GM20000 (cell line): ENCODE measurements around the gene HS3ST6.

Source experiments
- DNase-seq: peaks from one replicate; pipeline ENCODE4 v3.0.0; 2012; ENCODE audit warnings: low spot score
- CTCF ChIP-seq: IDR thresholded peaks from 2 replicates; pipeline ENCODE4 v1.5.1; 2012; ENCODE audit warnings: mild to moderate bottlenecking, control low read depth; ENCODE audit errors: extremely low read depth, missing control alignments

HS3ST6 gene

GRCh38 chr16:1874854-1875253 is 43.4 kb downstream of the HS3ST6 start:
- DNase-seq, result no peak
- no peak for TF ChIP-seq CTCF

GRCh38 chr16:1871974-1872635 is 46.1 kb downstream of the HS3ST6 start, which contains the start of gene MEIOB:
Gene MEIOB (minus strand): TSS chr16:1872164. CDS start chr16:1868175, 3,989 bp downstream.
- no peak for TF ChIP-seq CTCF
- peak; percentile 38 for DNase-seq

GRCh38 chr16:1870365-1871082 is 47.7 kb downstream of the HS3ST6 start:
- DNase-seq, result no peak
- no peak for TF ChIP-seq CTCF

- no peak for TF ChIP-seq CTCF
- DNase-seq, result no peak
These were observed 52.1 kb downstream of the HS3ST6 start for GRCh38 chr16:1865902-1866690.

- TF ChIP-seq CTCF, result no peak
- DNase-seq, result peak; percentile 27
These were observed 54.3 kb downstream of the HS3ST6 start for GRCh38 chr16:1863681-1864460.

GRCh38 chr16:1862394-1862793 is 55.8 kb downstream of the HS3ST6 start:
- no peak for DNase-seq
- no peak for TF ChIP-seq CTCF
